Stromal cell of bone marrow (primary cell): Measurements from ENCODE around the gene IRGQ.
"Not testable (repeated sequence)": the region's sequence is repeated elsewhere in the genome, so short reads cannot be mapped to it uniquely, and the experiment has no call there.

ENCODE experiments used
- DNase-seq: peaks from one replicate; pipeline ENCODE4 v3.0.0-alpha.2; 2012; ENCODE audit warnings: low read depth

The IRGQ gene

DNA sequence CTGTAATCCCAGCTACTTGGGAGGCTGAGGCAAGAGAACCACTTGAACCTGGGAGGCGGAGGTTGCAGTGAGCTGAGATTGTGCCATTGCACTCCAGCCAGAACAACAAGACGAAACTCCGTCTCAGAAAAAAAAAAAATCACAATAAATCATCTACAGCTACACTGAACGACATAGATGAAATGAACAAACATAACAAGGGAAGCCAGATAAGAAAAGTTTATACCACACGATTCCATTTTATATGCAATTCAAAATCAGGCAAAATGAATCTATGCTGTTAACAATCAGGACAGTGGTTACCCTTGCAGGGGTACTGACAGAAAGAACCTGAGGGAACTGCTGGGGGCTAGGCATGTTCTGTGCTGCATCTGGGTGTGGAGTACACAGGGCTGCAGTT, 26.3 kb downstream of the IRGQ start:
- no peak for DNase-seq

- no peak for DNase-seq
Observed at GRCh38 chr19:43564800-43565199, 31.1 kb downstream of the IRGQ start.

GRCh38 chr19:43563816-43564457, 32.0 kb downstream of the IRGQ start:
- no peak for DNase-seq

DNA sequence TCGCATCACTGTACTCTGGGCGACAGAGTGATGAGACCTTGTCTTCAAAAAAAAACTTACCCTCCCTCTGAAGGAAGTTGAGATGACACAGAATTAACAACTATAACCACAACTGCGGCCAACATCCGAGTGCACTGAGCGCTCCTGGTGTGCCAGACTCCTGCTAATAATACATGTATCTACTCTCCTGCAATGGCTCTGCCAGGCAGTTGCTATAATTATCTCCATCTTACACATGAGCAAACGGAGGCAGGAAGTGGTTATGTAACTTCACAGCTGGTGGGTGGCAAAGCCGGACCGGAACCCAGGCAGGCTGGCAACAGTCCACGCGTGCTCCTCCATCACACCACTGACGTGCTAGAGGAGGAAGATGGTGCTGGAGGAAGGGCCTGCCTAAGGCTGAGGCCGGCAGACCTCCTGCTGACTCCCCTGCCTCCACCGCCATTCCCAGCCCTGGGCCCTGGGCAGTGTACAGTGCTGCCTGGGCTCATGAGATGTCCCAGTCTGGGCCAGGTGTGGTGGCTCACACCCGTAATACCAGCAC, 33.2 kb downstream of the IRGQ start:
- DNase-seq = peak; percentile 41

GRCh38 chr19:43562226-43562697, 33.7 kb downstream of the IRGQ start:
- no peak for DNase-seq

DNA sequence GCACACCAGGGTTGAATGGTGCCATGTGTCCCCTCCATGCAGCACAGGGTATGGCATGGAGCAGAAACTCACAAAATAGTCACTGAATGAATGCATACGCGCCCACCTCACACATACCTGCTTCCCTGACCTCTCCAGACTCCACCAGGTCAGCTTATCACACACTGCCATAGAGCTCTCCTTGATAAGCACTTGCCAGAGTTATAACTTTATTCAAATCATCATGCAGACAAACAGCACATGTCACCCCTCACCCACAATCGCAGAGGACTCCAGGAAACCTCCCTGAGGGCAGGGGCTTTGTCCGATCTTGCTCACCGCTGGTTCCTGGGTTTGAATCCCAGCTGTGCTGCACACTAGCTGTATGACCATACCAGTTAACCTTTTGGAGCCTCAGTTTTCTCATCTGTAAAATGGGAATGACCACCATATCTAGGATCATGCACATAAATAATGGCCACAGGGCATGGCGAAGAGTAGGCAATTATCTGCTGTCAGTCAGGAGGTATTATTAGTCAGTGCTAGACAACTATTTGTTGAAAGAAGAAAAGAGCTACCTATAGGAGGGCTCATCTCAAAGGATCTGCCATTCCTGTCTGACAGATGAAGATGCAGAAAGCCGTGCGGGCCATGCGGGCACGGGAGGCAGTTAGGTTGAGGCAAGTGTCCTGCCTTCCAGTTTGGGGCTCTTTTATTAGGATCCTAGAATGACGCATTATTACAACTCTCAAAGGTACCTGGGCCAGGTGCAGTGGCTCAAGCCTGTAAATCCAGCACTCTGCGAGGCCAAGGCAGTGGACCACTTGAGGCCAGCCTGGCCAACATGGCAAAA, 34.6 kb downstream of the IRGQ start:
- no peak for DNase-seq

GRCh38 chr19:43560687-43561086, 35.2 kb downstream of the IRGQ start:
- DNase-seq = no peak

DNA sequence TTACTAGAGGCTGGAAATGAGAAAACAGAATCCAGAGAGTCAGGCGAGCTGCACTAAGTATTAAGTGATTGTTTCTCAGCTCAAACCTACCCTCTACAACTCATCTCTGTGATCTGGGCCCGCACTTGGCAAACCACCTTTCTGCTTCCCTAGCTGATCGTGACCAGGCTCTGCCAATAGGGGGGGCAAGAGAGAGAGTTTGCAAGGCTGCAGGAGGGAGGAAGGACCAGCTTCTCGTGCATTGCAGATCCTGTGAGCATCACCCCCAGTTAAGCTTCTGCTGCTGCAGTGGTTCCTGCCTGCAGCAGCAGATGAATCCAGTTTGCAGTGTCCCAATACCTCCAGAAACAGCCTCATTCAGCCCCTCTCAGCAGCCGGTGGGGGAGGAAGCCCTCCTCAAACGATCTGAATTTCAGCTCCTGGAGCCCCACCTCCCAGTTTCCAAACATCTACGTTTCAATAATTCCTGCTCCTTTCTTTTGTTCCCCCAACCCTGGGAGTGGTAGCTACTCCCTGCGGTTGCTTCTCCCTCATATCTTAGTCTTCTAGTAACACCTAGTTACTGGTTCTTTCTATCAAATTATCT, 40.7 kb downstream of the IRGQ start:
- peak; percentile 50 for DNase-seq

GRCh38 chr19:43554317-43554895, 41.5 kb downstream of the IRGQ start:
- no peak for DNase-seq

DNA sequence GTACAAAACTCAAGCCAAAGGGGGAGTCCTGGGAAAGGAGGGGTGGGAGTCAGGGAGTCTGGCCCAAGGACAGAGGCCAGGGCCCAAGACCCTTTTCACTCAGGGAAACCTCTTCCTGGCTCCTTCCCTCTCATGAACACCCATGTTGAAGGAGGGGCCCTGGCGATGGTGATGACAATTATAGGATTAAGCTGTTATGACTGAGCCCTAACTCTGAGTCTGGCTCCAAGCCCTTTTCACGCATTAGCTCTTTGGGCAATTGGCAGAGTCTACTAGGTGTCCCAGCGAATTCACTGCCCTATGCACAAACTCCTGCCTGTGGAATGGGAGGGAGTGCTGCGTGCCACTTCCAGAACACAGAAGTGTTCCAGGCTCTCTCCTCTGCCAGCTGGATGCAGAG, 42.3 kb downstream of the IRGQ start:
- DNase-seq = no peak

GRCh38 chr19:43552616-43553015, 43.3 kb downstream of the IRGQ start:
- DNase-seq = no peak

GRCh38 chr19:43552198-43552450, 43.8 kb downstream of the IRGQ start:
- no peak for DNase-seq

DNA sequence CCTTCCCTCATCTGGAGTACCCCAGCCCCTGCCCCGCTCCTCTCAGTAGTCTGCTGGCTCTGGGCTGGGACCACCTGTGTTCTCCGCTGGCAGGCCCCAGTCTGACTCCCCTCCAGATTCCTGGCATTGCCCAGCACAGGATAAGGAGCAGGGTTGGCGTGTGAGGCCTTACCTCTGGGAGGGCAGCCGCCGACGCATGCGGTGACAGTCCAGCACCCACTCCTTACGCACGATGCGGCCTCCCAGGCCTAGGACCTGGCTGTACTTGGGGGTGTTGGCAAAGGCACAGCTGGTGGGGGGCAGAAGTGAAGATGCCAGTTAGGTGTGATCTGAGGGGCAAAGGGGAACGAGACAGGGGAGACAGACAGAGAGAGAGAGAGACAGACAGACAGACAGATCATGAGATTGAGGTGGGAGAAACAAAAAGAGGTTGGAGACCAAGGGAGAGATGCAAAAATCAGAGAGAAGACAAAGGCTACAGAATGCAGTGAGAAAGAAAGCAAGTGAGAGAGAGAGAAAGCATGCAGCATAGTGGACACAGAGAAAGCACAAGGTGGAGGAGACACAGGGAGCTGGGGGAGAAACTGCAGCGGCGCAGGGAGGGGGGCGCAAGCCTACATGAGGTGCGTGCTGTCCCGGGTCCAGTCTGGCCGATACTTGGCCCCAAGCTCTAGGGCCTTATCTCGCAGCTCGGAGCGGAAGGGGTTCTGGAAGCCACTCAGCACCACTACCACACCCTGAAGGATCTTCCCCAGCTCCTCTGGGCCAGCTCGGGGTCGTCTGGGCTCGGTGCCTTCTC, 44.3 kb downstream of the IRGQ start:
- no peak for DNase-seq

GRCh38 chr19:43548706-43549105, 47.2 kb downstream of the IRGQ start:
- DNase-seq = no peak

GRCh38 chr19:43547926-43548325, 48.0 kb downstream of the IRGQ start:
- DNase-seq = not testable (repeated sequence)

GRCh38 chr19:43546581-43546980, 49.4 kb downstream of the IRGQ start:
- no peak for DNase-seq

GRCh38 chr19:43545981-43546380, 50.0 kb downstream of the IRGQ start:
- DNase-seq = no peak

DNA sequence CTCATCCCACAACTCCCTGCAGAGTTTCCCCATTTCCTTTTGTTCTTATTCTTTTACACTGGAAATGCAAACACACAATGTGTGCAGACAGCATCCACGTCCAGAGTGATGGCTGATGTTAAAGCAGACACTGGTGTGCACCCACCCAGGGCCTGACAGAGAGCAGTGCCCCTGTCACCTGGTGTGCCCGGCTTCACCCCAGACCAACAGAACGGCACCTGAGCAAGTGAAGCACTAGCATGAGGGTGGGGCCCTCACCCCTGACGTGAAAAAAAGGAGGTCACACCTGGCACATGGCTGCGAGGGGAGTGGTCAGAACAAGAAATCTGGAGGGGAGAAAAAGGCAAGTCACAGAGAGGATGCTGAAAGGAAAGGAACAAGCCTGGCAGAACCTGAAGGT, 50.7 kb downstream of the IRGQ start:
- no peak for DNase-seq

DNA sequence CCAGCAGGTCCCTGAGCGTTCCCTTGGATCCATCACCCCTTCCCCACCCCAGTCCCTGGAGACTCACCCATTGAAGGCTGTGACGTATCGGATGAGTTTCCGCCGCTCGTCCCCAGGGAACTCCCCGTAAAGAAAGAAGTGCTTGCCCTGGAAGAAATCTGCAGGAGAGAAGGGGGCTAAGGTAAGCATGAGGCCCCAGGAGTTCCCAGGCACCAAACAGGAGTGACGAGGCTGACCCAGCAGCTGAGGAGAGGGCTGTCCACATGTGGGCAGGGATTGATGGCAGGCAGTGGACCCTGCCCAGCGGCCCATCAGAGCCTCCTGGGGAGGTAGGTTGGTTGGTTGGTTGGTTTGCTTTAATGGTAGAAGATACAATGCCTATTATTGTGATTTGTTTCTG, 51.9 kb downstream of the IRGQ start:
- DNase-seq = no peak

DNA sequence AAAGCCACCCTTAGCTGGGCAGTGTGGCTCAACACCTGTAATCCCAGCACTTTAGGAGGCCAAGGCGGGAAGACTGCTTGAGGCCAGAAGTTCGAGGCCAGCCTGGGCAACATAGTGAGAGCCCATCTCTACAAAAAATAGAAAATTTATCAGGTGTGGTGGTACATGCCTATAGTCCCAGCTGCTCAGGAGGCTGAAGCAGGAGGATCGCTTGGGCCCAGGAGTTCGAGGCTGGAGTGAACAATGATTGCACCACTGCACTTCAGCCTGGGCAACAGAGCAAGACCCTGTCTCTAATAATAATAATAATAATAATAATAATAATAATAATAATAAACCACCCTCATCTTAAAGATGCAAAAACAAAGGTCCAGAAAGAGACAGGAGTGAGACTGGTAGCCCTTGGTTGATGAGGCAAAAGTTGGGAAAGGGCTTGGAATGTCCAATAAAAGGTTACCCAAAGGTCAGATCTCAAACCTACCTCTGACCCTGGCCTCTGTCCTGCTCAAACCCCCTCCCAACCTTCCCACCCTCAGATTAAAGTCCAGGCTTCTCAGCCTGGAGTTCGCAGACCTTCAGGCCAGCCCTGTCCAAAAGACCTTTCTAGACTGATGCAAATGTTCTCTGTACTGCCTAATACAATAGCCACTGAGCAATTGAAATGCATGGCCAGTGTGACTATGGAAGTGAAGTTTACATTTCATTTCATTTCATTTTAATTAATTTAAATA, 53.8 kb downstream of the IRGQ start:
- DNase-seq = no peak

DNA sequence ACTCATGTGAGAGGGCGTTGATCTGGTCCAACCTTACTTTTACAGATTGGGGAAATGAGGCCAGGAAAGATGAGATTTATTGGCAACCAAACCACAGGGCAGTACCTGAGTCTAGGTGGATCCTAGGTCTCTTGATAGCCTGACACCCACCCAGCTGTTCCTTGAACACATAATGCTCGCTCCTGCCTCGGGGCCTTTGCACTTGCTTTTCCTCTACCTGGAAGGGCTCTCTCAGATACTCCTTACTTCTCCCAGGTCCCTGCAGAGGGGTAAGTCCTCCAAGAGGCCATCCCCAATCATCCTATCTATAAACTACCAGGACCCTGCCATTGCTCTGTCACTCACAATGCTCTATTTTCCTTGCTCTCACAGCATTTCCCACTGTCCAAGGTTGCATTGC, 55.6 kb downstream of the IRGQ start:
- no peak for DNase-seq
